Stimulated activated CD8-positive, alpha-beta memory T cell treated with anti-CD3 and anti-CD28 coated beads, Interleukin-15, amount 100 ng/mL, for 1 hour (primary cell): ENCODE measurements around the gene ATP9A.
A peak's percentile ranks its signal among the peaks of the same experiment; 100 is the strongest.
"Not testable (repeated sequence)": the region's sequence is repeated elsewhere in the genome, so short reads cannot be mapped to it uniquely, and the experiment has no call there.

Experiments
- DNase-seq: peaks from one replicate; pipeline ENCODE4 v3.0.0-alpha.2; 2020; ENCODE audit warnings: low read depth

ATP9A gene, protein sequence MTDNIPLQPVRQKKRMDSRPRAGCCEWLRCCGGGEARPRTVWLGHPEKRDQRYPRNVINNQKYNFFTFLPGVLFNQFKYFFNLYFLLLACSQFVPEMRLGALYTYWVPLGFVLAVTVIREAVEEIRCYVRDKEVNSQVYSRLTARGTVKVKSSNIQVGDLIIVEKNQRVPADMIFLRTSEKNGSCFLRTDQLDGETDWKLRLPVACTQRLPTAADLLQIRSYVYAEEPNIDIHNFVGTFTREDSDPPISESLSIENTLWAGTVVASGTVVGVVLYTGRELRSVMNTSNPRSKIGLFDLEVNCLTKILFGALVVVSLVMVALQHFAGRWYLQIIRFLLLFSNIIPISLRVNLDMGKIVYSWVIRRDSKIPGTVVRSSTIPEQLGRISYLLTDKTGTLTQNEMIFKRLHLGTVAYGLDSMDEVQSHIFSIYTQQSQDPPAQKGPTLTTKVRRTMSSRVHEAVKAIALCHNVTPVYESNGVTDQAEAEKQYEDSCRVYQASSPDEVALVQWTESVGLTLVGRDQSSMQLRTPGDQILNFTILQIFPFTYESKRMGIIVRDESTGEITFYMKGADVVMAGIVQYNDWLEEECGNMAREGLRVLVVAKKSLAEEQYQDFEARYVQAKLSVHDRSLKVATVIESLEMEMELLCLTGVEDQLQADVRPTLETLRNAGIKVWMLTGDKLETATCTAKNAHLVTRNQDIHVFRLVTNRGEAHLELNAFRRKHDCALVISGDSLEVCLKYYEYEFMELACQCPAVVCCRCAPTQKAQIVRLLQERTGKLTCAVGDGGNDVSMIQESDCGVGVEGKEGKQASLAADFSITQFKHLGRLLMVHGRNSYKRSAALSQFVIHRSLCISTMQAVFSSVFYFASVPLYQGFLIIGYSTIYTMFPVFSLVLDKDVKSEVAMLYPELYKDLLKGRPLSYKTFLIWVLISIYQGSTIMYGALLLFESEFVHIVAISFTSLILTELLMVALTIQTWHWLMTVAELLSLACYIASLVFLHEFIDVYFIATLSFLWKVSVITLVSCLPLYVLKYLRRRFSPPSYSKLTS

GRCh38 chr20:51767867-51768758 is at the start of gene ATP9A:
Gene ATP9A, minus strand, starts transcription at chr20:51768390. Its CDS starts 21 bp downstream, at chr20:51768369.
- no peak for DNase-seq

- DNase-seq = not testable (repeated sequence)
Measured at GRCh38 chr20:51816856-51817255, 48.7 kb upstream of the ATP9A start.

DNA sequence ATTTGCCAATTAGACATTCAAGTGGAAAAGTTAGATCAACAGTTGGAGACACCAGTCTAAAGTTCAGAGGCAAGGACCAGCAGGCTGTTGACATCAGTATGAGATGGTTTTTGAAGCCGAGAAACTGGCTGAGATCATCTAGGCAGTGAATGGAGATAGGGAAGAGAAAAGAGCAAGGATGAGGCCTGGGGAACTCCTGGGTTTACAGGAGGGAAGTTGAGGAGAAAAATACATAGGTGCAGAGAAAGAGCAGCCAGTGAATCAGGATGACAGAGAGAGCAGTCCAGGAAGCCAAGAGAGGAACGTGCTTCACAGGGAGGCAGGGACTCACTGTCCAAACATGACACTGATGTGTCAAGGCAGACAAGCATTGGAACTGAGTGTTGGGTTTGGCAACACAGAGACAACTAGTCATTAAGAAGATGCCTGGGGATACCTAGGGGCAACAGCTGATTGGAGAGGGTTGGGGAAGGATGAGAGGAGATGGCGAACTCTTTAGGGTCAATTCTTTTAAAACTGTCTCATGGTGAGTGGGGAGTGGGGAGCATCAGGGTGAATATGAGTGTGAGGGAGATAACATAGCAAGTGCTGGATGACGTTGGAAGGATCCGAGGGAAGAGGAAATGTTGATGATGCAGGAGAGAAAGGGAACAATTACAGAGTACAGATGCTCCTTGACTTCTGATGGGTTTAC is 47.3 kb upstream of the ATP9A start:
- no peak for DNase-seq

DNA sequence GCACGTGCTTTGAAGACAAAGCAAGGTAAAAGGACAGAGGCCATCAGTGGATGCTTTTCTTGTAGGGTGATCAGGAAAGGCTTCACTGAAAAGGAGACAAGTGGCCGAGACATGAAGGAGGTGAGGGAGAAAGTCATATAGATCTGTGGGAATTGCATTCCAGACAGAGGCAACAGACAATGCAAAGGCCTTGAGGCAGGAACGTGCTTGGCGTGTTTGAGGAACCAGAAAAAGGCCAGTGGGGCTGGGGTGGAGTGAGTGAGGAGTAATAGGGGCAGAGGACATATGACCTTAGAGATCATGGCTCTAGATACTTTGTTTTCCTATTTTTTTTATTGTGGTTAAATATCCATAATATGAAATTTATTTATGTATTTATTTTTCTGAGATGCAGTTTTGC is 44.7 kb upstream of the ATP9A start:
- DNase-seq = no peak

GRCh38 chr20:51811514-51812128 is 43.4 kb upstream of the ATP9A start:
- no peak for DNase-seq

GRCh38 chr20:51811042-51811355 is 42.8 kb upstream of the ATP9A start:
- DNase-seq = no peak

- no peak for DNase-seq
Measured at GRCh38 chr20:51810155-51811041, 42.2 kb upstream of the ATP9A start.

DNA sequence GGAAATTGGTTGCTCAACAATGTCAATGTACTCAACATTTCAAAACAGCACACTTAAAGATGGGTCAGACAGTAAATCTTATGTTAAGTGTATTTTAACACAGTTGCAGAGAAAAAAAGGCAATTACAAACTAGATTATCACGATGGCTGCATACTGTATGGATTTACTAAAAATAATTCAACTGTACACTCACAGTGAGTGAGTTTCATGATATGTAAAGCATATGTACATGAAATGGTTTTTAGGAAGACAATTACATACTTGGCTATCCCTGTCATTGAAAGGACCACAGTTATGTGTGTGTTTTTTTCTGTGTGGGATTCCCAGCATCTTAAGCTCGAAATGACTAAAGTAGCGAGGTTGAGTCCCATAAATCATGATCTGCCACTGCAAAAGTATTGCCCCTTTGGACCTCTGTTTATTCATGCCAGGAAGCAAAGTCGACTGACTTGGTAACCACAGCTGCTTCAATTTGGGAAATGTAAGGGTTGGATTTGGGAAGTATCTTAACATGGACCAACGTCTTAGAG is 39.6 kb upstream of the ATP9A start:
- no peak for DNase-seq

GRCh38 chr20:51804754-51805153 is 36.6 kb upstream of the ATP9A start:
- no peak for DNase-seq

- DNase-seq = no peak
Measured at GRCh38 chr20:51803148-51803854, 35.1 kb upstream of the ATP9A start.

GRCh38 chr20:51802170-51802751 is 34.1 kb upstream of the ATP9A start, which contains the start of gene SALL4:
Gene SALL4, minus strand, starts transcription at chr20:51802521. Its CDS starts 113 bp downstream, at chr20:51802408.
- DNase-seq = no peak

DNA sequence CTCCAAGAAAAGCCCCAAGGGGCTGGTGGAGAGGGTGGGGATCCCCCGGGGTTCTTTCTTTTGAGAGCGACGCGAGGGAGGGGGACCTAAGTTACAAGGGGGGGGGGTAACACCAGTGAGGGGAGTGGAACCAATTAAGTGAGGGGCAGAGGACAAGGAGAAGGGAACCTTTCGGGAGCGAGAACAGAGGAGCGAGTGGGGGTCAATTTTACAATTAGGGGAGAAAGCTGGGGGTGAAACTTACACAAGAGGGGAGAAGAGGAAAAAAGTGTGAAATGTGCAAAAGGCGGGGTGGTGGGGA is 33.6 kb upstream of the ATP9A start:
- no peak for DNase-seq

- no peak for DNase-seq
Measured at GRCh38 chr20:51801122-51801822, 33.1 kb upstream of the ATP9A start.

DNA sequence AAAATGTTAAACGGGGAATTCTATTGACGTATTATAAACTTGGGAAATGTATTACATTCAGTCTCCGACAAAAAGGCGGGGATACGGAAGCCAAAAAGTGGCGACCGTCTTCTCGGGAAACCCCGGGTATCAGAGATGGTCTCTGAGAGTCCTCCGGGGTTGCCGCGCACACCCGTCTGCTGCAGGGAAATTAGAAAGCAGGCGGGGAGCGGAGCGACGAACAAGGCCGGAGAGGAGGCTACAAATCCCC is 32.6 kb upstream of the ATP9A start:
- no peak for DNase-seq

DNA sequence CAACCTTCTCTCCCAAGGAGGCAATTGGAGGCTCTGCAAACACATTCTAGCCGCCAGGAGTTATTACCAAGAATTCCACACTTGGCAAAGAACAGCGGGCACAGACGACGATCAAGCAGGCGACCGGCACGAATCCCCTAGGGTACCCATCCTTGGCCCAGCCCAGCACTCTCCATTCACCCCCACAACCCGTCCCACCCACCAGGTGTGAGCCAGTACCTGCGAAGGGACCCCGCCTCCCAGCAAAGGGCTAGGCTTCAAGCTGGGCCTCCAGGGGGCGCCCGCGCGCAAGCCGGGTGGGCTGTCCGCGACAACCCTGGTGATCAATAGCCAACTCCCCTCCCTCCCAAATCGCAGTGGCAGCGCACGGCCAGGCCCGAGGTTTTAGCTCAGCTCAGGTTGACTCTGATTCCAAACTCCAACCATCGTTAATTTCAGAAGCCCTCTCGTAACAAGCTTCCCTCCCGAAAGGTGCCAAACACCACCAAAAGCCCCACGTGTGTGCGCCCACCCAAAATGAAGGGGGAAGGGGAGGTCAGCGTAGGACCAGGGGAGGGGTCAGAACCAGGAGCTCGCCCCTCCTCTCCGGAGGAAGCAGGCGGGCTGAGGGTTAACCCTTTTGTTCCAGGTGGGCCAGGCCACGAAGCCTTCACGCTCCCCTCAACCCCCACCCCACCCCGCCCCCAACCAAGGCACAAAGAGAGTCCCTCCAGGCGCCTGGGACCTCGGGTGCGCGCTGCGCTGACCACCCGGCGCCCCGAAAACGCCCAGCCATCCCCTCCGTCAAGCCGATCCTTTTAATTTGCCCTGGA is 32.1 kb upstream of the ATP9A start:
- peak; percentile 17 for DNase-seq

GRCh38 chr20:51799401-51799860 is 31.2 kb upstream of the ATP9A start:
- DNase-seq = no peak

GRCh38 chr20:51797357-51798025 is 29.3 kb upstream of the ATP9A start:
- no peak for DNase-seq
